ENCODE data around the gene INSYN2B.

DNA sequence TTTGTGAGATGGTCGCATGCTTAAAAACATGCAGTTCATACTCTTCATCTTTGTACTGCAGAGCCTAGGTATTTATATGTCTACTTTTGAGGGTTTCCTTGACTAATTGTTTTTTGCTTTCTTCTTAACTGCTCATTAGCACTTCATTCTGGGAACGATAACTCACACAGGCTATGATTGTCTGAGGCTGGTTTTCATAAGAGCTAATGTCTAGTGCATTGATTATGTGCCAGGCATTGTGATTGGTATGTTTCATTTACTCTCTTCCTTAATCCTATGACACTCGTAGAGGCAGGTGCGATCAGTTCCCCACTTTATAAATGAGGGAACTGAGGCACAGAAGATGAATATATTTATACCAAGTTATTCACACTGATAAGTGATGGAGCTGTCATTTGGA, 93.6 kb downstream of the INSYN2B start:
- TF ChIP-seq, protein P1, sequence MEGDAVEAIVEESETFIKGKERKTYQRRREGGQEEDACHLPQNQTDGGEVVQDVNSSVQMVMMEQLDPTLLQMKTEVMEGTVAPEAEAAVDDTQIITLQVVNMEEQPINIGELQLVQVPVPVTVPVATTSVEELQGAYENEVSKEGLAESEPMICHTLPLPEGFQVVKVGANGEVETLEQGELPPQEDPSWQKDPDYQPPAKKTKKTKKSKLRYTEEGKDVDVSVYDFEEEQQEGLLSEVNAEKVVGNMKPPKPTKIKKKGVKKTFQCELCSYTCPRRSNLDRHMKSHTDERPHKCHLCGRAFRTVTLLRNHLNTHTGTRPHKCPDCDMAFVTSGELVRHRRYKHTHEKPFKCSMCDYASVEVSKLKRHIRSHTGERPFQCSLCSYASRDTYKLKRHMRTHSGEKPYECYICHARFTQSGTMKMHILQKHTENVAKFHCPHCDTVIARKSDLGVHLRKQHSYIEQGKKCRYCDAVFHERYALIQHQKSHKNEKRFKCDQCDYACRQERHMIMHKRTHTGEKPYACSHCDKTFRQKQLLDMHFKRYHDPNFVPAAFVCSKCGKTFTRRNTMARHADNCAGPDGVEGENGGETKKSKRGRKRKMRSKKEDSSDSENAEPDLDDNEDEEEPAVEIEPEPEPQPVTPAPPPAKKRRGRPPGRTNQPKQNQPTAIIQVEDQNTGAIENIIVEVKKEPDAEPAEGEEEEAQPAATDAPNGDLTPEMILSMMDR (IDR thresholded peaks at IDR 0.05; ENCODE audit: low read depth, low read length) = no peak
- TF ChIP-seq EZH2phosphoT487 (IDR thresholded peaks at IDR 0.05; ENCODE audit: low read depth) = no peak
